Panc1 (cell line): ENCODE measurements around the gene PHYHIPL. TPM values are rescaled to one million over a fixed set of nuclear protein-coding genes. Genes with fewer than 3 reads are reported as not detected.

ENCODE experiments used
- ATAC-seq: fragments of 200-7000 bp; cut with Tn5 transposase; 2 replicates; pipeline ENCODE4 v1.9.1; 2020; ENCODE audit warnings: mild to moderate bottlenecking, moderate library complexity
- BruUV-seq: library from RNA; stranded (reverse); fragments of 400-500 nt; replicated peaks from 2 replicates; lab custom pipeline; 2021; lab: Mats Ljungman, UMichigan
- CTCF ChIA-PET: fragments of 300-600 bp; sonication (Branson Sonifier 250); formaldehyde crosslinking; loops from one replicate; lab custom pipeline; 2022; ENCODE audit warnings: antibody characterized with exemption; lab: Charles Lee
- POLR2A ChIA-PET: fragments of 300-600 bp; sonication (Branson Sonifier 250); formaldehyde crosslinking; loops from one replicate; lab custom pipeline; 2022; ENCODE audit warnings: antibody characterized with exemption; lab: Charles Lee
- DNase-seq: peaks from one replicate; pipeline ENCODE4 v3.0.0-alpha.2; 2010; ENCODE audit warnings: low read depth, low spot score
- H3K27ac ChIP-seq: 2 replicates; pipeline ENCODE4 v1.5.1; 2011; ENCODE audit warnings: mild to moderate bottlenecking, low read length, inconsistent platforms
- H3K27me3 ChIP-seq: fragments of 200-500 bp; sonication (Bioruptor generic); 2 replicates; pipeline ENCODE4 v1.6.0; 2014; ENCODE audit warnings: low read length, inconsistent platforms; ENCODE audit not compliant: control insufficient read depth, insufficient read depth
- H3K36me3 ChIP-seq: fragments of 200-500 bp; sonication (Bioruptor generic); 2 replicates; pipeline ENCODE4 v1.5.1; 2014; ENCODE audit warnings: inconsistent platforms, mild to moderate bottlenecking, low read length, moderate library complexity; ENCODE audit not compliant: control insufficient read depth, insufficient read depth
- H3K4me1 ChIP-seq: 2 replicates; pipeline ENCODE4 v1.5.1; 2011; ENCODE audit warnings: inconsistent platforms, mild to moderate bottlenecking, low read length, moderate library complexity; ENCODE audit not compliant: control insufficient read depth, insufficient read depth
- H3K4me3 ChIP-seq, 2 experiments: 2 replicates each; pipeline ENCODE4 v1.5.1; 2011 to 2012; ENCODE audit warnings: low read depth in 2 of 2, low read length in 2 of 2, mild to moderate bottlenecking in 2 of 2, inconsistent platforms in 1 of 2, moderate library complexity in 1 of 2
- H3K9me3 ChIP-seq: fragments of 200-500 bp; sonication (Bioruptor generic); 2 replicates; pipeline ENCODE4 v1.5.1; 2014; ENCODE audit warnings: low read depth, mild to moderate bottlenecking, inconsistent platforms, low read length, moderate library complexity; ENCODE audit not compliant: control insufficient read depth, insufficient read depth
- CTCF ChIP-seq: fragments of 450-650 bp; IDR thresholded peaks from 2 replicates; pipeline ENCODE4 v1.5.1; 2017; ENCODE audit warnings: mild to moderate bottlenecking
- POLR2AphosphoS5 ChIP-seq: IDR thresholded peaks from 2 replicates; pipeline ENCODE4 v1.6.1; 2012; ENCODE audit warnings: mild to moderate bottlenecking, low read depth, low read length, moderate library complexity
- REST ChIP-seq, 2 experiments: IDR thresholded peaks; 2 replicates each; pipeline ENCODE4 v1.6.1; 2011 to 2012; ENCODE audit warnings: low read depth in 2 of 2, control low read depth in 1 of 2, low read length in 1 of 2, mild to moderate bottlenecking in 1 of 2, moderate library complexity in 1 of 2; ENCODE audit not compliant: insufficient read depth in 1 of 2
- SIN3A ChIP-seq: IDR thresholded peaks from 2 replicates; pipeline ENCODE4 v1.6.1; 2012; ENCODE audit warnings: low read depth, mild to moderate bottlenecking, low read length, moderate library complexity, borderline replicate concordance; ENCODE audit not compliant: insufficient read depth
- TCF7L2 ChIP-seq: IDR thresholded peaks from 2 replicates; pipeline ENCODE4 v1.6.1; 2011; ENCODE audit warnings: mild to moderate bottlenecking, low read depth, low read length, inconsistent platforms
- in situ Hi-C: cut with HindIII; loops from 2 replicates; pipeline ENCODE4 v1.10.0; 2016; ENCODE audit warnings: low sequenced_read_pairs, low pct_unique_long_range_greater_than_20kb
- intact Hi-C: fragments of 100-400 bp; cut with micrococcal nuclease; formaldehyde crosslinking; loops from one replicate; pipeline ENCODE4 v1.10.0; 2022; ENCODE audit not compliant: unreplicated experiment
- total RNA-seq: library from RNA; stranded (reverse); gene quantifications from one replicate; pipeline ENCODE4 v1.2.1, GENCODE V29; 2021; ENCODE audit not compliant: unreplicated experiment

Gene PHYHIPL
- total RNA-seq, 1 experiment from 2014 or later, result not detected

GRCh38 chr10:59276133-59276532 lies 99.7 kb downstream of the PHYHIPL start:
- no peak for TF ChIP-seq SIN3A
- no peak for TF ChIP-seq POLR2AphosphoS5
- no peak for TF ChIP-seq CTCF
- no peak for TF ChIP-seq TCF7L2
- TF ChIP-seq REST (IDR thresholded peaks at IDR 0.05; ENCODE audit: insufficient read depth in 1 of 2, low read depth in 2 of 2, low read length in 1 of 2), result no peak
- H3K9me3 ChIP-seq, result no peaks in the 10 kb centered on the region
- no peak overlapping the region for H3K27ac ChIP-seq
- intact Hi-C loops, result no loop called here
- H3K4me1 ChIP-seq, result no peaks in the 10 kb centered on the region
- ATAC-seq, result no peak
- no peaks in the 10 kb centered on the region for H3K36me3 ChIP-seq
- no peak overlapping the region for H3K4me3 ChIP-seq
- ChIA-PET POLR2A (no interaction called here), CTCF (no interaction called here)
- BruUV-seq, result no TSS peak
- H3K27me3 ChIP-seq, result no peaks in the 10 kb centered on the region
- in situ Hi-C loops, result no loop called here
- DNase-seq, result no peak

- no peak overlapping the region for H3K27ac ChIP-seq
- no TSS peak for BruUV-seq
- ChIA-PET CTCF (no interaction called here), POLR2A (no interaction called here)
- H3K4me3 ChIP-seq, result no peak overlapping the region
- in situ Hi-C loops (no loop called here), intact Hi-C loops (no loop called here)
- TF ChIP-seq SIN3A (no peak), TCF7L2 (no peak), CTCF (no peak), REST (IDR thresholded peaks at IDR 0.05; ENCODE audit: insufficient read depth in 1 of 2, low read depth in 2 of 2, low read length in 1 of 2) (no peak), POLR2AphosphoS5 (no peak)
- no peaks in the 10 kb centered on the region for H3K27me3 ChIP-seq
- no peaks in the 10 kb centered on the region for H3K9me3 ChIP-seq
- H3K4me1 ChIP-seq, result no peaks in the 10 kb centered on the region
- DNase-seq (no peak), ATAC-seq (no peak)
- H3K36me3 ChIP-seq, result no peaks in the 10 kb centered on the region
Measured at GRCh38 chr10:59276919-59277318, 100.5 kb downstream of the PHYHIPL start.
